ENCODE measurements around the gene GATAD2B.

GATAD2B gene

DNA sequence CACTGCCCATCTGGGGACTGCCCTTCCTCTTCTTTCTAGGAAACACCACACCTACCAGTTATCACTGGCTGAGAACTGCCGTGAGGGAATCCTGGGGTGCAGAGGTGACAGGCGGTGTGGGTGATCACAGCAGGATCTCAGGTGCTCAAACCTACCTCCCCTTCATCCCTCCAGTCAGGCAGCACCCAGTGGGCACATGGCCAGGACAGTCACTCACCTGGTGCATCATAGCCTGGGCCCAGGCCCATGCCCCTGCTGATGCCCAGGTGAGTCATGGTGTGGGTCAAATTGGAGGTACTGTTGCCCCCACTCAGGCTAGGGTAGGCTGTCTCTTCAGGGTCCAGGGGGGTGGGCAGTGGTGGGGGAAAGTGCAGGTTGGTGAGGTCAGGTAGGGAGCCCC is 29.0 kb upstream of the GATAD2B start:
- DNase-seq (ENCODE audit: low read depth in 2 of 3, low spot score in 2 of 3) = no peak

DNA sequence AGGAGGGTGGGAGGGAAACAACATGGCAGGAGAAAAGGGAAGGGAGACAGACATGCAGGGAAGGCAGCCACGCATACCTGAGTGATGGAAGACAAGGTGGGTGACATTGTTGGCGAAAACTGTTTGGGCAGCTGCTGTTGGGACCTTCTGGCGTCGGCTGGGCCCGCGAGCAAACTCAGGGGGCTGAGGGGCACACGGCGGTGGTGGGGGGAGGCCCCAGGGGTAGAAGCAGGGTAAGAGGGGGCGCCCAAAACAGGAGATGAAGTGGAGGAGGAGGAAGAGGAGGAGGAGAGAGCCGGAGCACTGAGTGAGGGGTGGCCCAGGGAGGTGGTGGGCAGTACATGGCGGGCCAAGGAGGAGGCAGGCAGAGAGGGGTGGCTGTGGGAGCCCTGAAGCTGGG is 28.4 kb upstream of the GATAD2B start:
- no peak for DNase-seq (ENCODE audit: low read depth in 2 of 3, low spot score in 2 of 3)

DNA sequence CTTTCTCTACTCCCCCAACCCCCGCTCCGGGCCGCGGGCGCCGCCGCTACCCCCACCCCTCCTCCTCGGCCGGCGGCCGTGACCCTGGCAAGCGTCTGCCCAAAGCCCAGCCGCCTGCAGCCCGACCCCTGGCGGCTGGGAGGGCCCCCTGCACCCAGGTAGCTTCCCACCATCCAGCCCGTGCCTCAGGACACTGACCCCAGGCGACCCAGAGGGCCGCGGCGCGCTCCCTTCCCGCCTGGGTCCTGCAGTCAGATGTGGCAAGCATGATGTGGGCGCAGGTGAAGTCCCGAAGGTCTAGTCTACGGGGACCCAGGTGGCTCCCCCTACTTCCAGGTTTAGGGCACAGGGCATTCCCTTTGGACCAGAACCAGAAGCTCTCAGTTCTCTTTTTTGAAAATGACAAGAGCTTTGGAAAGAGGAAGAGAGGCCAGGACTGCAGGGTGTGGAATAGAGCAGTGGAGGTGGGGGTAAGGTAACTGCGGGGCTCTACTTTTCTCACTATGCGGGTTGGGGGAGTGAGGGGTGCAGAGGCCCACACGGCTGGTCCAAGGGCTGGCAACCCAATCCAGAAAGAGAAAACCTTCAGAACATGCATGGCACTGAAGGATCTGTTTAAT is 24.0 kb upstream of the GATAD2B start, which contains the start of gene DENND4B:
DENND4B (minus strand) TSS at position 97 of the 620 bp plus-strand sequence. CDS start 2,344 bp downstream, outside the sequence.
- DNase-seq (ENCODE audit: low read depth in 2 of 3, low spot score in 2 of 3) = peak; percentile 64 to 69 (median 64)

DNA sequence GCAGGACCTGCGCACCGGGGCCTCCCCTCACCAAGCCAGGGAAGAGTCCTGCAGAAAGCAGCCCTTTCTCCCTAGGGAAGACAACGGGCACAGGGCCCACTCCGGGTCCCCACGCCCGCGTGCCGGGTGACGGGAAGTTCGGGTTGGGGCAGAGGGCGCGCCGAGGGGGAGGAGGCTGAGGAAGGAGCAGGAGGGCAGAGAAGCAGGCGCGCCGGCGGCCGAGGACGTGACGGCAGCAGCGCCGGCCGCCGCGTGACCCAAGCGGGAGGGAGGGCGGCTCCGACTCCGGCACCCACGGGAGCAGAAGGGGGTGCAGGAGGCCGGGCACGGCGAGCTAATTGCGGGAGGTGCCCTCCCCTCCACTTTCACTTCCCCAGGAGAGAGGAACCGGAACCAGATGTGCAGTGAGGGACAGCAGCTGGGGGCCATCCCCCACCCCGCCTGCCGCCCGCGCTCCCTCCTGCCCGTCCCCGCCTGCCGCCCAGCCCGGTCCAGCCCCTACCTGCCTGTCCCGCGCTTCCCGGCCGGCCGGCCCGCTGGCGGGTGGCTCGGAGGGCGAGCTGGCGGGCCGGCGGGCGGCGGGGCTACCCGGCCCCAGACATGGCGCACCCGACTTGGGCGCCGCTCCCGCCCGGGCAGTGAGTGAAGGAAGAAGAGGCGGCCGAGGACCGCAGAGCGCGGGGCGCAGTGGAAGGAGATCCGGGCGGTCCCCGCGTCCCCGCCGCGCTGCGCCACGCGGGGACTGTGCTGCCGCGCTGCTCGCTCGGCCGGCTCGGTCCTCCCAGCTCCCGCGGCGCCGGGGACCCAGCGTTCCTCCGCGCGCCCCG is 23.2 kb upstream of the GATAD2B start:
- DNase-seq (ENCODE audit: low read depth in 2 of 3, low spot score in 2 of 3) = peak in 2 of 3 experiments; percentile 42 to 56

DNA sequence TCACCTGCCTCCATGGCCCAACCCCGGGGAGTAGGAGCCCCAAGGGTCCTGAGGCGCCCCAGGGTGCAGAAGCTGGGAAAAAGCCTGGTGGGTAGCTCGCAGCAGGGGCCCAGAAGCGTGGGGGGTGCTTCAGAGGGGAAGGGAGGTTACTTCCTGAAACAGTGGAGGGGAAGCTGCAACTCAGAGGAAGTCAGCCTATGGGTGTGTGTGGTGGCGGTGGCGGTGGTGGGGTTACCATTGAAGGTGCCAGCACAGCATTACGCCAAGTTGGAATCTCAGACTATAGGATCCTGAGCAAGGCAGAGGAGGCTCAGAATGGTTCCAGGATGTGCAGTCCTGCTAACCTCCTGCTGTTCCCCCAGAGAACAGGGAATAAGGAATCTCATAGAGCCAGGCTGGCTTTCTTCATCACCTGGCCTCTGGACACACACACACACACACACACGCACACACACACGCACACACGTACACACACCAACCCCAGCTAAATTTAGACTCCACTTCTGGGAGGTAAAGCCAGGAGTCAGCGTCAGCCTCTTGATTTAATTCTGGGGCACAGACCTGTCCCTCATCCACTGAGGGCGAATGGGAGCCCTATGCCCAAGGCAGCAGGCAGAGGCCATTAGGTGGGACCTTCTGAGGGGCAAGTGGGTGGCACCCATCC is 22.5 kb upstream of the GATAD2B start:
- DNase-seq (ENCODE audit: low read depth in 2 of 3, low spot score in 2 of 3) = peak; percentile 57 to 62 (median 61)

DNA sequence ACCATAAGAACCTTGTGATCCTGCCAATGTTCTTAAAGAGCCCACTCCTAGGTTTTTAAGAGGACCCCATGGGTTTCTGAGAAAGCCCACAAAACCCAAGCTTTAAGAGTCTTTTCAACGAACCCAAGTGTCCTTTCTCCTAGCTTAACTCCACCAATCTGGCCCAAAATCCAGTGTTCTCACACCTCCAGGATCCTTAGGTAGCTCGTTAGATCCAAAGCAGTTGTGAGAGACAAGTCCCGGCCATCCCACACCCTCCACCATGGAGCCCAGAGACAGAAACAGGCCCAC is 22.0 kb upstream of the GATAD2B start:
- DNase-seq (ENCODE audit: low read depth in 2 of 3, low spot score in 2 of 3) = no peak

DNA sequence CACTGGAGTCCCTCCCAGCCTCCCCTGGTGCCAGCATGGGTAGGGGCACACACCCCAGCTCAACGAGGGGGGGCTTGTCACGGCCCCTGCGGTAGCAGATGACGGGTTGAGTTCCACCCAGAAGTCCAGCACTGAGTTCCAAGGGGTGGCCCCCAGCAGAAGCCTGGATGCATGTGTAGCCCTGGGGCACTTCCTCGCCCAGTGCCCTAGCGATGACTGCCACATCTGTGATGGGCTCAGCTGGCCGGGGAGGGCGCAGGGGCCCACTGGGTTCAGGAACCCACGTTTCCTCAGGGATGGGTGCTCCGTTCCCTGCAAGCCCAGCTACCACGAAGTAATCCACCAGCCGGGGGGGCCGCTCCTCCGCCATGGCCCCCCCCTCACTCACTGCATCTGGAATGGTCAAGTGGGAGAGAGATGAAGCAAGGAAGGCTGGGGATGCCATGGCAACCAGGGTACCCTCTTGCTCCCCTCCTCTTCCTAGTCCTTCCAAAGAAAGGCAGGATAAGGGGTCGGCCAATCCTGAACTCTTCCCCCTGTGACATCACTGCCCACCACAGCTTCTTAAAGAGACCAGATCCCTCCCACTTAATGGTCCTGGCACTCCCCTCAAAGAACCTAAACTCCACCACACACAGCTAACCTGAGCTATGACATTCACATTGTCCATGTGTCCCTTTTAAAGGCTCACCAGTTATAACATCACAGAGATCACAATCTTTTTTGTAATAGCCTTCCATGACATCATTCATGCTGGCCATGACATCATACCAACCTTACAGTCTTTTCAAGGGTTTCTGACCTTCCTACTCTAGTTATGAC is 21.4 kb upstream of the GATAD2B start:
- DNase-seq (ENCODE audit: low read depth in 2 of 3, low spot score in 2 of 3) = no peak

DNA sequence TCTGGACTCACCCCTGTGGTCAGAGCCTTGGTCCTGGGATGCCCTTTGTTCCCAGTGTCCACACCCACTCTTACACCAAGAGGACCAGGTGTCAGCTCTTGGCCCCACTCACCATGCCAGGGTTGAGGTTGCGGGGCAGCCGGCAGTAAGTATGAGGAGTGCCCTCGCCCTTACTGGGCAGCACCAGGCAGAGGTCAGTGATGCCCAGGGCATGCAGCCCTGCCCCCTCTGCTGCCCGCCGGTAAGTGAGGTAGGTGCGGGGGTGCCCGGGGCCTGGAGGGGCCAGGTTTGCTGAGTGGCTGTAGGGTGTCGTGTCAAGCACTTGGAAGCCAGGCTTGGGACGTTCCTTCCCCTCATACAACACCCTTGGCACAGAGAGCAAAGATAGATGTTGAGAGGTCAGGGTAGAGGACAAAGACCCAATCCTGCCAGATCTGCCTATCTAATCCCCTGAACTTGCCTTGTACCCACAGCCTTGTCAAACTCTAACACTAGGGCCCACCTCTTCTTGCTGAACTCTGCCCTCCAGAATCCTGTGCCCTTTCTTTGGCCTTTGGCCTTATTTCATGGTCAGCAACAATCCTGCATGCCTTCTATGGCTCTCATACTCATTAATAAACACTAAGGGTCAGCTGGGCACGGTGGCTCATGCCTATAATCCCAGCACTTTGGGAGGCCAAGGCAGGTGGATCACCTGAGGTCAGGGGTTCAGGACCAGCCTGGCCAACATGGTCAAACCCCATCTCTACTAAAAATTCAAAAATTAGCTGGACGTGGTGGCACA is 20.2 kb upstream of the GATAD2B start:
- DNase-seq (ENCODE audit: low read depth in 2 of 3, low spot score in 2 of 3) = no peak

DNA sequence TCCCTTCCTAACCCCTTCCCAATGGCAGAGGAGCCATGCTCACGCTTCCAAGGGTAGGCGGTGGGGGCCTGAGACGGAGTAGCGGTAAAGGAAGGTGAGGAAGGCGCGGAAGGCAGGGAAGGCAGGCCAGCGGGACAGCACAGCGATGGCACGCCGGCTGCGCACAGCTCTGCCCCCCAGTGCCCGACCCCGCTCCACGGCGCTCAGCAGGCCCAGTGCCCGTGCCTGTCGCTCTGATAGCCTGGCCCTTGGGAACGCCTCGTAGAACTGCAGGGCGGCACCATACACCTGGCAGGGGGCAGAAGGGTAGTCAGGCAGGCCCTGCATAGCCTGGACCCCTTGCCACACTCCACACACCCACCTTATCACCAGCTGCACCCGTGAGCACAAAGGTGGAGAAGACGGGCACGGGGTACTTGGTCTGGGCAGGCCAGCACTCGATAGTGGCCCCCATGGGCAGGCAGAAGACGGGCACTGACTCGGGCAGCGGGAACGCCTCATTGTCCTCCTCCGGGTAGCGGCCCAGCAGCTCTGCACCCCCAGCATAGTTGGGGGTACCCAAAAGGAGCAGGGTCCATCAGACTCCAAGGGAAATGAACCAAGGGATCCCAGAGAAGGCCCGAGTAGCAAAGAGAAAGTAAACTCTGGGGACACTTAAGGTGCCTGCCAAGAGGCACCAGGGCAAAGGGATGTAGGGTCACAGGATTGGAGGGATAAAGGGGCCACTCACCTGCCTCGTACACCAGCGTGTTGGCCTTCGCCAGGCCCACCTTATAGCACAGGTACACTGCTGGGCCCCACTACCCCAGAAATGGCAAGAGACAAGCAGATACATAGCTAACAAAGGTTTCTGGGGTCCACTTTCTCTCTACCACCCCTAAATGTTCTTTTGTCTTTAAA is 19.3 kb upstream of the GATAD2B start:
- no peak for DNase-seq (ENCODE audit: low read depth in 2 of 3, low spot score in 2 of 3)

DNA sequence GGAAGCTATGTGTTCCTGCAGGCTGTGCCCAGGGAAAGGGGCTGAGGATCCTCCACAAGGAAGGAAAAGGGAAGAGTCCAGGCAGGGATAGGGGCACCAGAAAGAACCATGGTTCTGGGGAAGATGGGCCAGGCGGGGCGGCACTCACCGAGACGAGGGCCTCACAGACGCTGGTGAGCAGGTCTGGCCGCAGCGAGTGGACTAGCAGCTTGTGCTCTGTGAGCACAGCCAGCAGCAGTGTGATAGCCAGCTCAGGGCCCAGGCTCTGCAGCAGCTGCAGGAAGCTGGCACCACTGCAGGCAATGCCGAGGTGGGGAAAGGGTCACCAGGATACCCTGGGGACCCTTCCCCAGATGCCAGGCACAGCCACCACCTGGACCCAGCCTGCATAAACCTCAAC is 18.0 kb upstream of the GATAD2B start:
- DNase-seq (ENCODE audit: low read depth in 2 of 3, low spot score in 2 of 3) = no peak

DNA sequence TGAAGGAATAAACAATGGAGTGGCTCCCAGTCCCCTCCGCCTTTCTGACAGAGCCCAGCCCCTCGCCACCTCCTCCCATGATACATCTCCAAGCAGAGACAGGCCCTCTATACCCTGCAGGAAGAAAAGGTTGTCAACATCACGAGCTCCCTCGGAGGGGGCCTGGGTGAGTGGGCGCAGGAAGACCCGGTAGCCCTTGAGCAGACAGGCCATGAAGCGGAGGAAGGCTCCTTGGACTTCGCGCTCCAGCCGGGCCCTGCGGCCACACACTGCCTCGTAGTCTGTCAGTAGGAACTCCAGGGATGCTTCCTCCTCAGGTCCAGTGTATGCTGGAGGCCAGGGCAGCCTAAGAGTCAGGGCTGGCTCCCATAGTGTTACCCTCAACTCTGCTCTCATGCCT is 16.7 kb upstream of the GATAD2B start:
- no peak for DNase-seq (ENCODE audit: low read depth in 2 of 3, low spot score in 2 of 3)

DNA sequence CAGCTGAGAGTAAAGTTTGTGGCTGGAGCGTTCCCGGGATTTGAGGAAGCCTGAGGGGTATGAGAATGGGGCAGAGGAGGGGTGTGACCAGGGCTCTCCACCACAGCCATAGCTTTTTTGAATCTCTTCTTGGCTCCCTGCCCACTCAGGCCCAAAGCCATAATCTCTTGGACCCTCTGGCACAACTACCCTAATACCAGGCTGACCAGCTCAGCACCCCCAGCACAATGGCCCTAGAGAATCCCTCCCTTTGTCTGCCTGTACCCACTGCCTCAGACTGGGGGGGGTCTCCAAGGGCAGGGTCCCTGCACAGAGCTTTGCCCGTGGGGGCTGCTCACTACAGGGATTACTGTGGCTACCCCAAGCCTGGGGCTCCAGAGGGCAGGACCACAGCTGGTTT is 16.2 kb upstream of the GATAD2B start:
- DNase-seq (ENCODE audit: low read depth in 2 of 3, low spot score in 2 of 3) = no peak

DNA sequence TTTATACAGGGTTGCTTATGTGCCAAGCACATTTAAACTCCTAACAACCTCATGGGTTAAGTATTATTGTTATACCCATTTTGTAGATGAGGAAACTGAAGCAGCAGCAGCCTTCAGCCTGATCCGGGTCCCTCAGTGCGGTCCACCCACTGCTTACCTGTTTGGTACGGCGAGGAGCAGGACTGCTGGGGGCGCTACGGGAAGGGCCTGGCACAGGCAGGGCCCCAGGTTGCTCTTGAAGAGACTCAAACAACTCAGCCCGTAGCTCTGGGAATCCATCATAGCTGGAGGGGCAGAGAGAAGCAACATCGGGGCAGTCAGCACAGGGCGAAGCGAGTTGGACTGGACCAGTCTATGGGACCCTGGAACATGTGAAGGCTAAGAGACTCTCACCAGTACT is 14.6 kb upstream of the GATAD2B start:
- DNase-seq (ENCODE audit: low read depth in 2 of 3, low spot score in 2 of 3) = no peak

DNA sequence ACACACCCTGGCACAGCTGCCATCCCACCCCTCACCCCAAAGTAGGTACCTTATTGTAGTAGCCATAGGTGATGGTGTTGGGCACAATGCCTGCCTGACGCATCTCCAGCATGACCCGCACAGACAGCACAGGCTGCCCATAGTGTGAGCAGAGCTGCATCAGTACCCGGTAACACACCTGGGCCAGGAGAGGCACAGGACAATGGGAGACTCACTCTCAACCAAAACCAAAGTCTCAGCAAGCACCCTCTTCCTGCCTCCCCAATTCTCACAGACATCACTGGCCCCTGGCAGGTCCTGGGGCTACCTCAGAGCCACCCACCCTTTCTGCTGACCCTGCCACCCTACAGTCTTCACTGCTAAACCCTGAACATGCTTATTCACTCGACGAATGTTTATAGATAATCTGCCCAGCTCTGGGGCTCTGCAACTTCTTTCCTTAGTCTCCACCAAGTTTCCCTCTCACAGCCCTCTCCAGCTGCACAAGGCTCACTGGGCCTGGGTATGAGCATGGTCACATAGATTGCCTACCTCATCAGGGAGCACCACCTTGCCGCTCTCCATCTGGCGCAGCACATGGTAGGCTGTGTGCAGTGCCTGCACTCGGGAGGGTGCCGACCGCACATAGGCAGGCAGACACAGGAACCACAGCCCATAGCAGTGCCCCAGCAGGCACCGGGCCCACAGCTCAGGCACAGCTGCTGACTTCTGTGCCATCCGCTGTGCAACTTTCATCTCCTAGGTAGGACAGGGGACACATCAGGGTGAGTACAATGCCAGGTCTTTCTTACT is 13.4 kb upstream of the GATAD2B start:
- DNase-seq (ENCODE audit: low read depth in 2 of 3, low spot score in 2 of 3) = no peak

DNA sequence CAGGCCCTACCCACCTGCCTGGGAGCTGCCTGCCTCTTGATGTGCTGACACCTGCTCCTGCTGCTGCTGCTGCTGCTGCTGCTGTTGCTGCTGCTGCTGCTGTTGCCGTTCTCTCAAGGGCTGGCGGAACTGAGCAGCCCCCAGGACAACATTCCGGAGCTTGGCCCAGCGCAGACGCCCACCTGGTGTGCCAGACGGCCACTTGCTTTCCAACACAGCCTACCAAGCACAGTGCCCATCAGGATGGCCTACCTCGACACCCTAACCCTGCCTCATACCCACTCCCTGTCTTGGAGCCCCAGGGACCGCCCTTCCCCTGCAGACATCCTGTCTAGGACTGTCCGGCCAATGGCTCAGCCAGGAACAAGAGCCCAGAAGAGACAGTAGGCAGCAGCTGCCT is 12.0 kb upstream of the GATAD2B start:
- no peak for DNase-seq (ENCODE audit: low read depth in 2 of 3, low spot score in 2 of 3)

DNA sequence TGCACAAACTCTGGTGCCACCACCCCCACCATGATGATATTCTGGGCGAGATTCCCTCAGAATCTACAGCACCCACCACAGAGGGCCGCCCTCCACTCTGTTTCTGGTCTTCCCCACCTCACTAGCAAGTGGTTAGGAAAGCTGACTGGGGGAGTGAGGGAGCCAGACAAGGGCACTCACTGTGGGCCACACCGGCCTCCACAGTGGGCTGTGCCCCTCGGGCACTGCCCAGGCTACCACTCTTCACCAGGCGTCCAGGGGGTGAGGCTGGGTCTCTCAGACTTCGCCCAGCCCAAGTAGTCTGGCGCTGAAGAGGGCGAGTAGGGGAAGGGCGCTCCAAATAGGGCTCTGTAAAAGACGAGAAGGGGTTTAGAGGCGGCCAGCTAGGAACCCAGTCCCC is 11.2 kb upstream of the GATAD2B start:
- no peak for DNase-seq (ENCODE audit: low read depth in 2 of 3, low spot score in 2 of 3)

DNA sequence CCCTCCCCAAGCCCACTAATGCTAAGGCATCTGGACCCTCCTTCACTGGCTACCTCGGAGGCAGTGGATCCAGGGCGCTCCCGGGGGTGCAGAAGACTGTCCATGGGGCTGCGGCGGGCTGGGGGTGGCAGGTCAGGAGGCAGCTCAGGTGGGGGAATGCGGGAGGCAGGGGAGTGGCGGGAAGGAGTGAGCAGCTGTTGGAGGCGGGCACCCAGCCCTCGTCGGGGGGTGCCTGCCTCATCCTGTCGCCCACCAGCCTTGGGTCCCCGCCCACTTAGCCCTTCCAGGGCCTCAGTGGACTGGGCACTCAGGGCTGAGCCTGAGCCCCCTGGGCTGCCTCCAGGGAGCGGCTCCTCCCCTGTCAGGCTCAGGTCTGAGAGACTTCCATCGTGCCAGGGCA is 10.7 kb upstream of the GATAD2B start:
- DNase-seq (ENCODE audit: low read depth in 2 of 3, low spot score in 2 of 3) = no peak

DNA sequence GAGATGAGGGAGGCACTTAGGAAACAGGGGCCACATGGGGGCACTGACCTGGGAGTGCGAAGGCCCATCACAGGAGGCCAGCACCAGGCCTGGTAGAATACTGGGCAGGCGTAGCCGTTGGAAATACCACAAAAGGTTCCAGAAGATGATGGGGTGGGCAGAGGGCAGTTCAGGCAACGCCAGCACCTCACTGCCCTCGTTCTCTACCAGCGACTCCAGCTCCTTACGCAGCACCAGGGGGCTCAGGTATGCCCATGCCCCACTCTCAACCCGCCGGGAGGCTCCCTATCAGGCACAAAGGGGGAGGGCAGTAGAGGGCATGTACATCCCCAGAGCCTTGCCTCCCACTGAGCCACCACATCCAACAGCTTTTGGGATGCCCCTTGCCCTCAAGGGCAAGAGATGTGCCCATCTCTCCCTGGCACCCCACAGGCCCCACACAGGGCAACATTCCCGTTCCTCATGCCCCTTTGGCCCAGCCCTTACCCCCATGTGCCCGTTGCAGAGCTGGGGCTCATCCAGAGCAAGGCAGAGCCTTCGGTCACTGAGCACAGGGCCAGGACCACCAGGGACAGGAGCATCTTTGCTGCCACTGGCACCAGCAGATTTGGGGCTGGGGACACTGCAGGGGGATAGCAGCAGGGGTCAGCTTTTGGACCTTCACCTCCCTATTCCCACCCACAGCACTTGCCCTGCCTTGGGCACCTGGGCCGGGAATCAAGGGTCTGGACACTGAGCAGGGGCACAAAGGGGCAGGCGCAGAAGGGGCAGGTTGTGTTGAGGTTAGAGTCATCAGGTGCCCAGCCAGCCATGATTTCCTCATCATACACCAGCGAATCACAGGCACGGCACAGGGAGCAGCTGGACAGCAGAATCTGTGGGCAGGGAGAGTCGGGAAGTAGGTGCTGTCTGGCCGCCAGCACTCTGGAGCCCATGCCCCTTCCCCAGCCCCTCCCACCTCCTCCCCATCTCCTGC is 9.7 kb upstream of the GATAD2B start:
- DNase-seq (ENCODE audit: low read depth in 2 of 3, low spot score in 2 of 3) = no peak

Data from activated CD8-positive, alpha-beta memory T cell treated with anti-CD3 and anti-CD28 coated beads for 48 hours (primary cell).